ENCODE data around the gene ADTRP.

GRCh38 chr6:11762794-11763459, 15.7 kb downstream of the ADTRP start:
- TF ChIP-seq CTCF (IDR thresholded peaks at IDR 0.05 in 2 of 3, conservative IDR thresholded peaks at IDR 0.05 in 1 of 3; ENCODE audit: borderline replicate concordance in 1 of 3, insufficient read depth in 1 of 3, low read depth in 2 of 3, low read length in 2 of 3) (no peak), CEBPB (IDR thresholded peaks at IDR 0.05; ENCODE audit: low read depth) (no peak), JUND (IDR thresholded peaks at IDR 0.05) (no peak), EZH2 (IDR thresholded peaks at IDR 0.05) (no peak), REST (IDR thresholded peaks at IDR 0.05; ENCODE audit: low read depth) (no peak), POLR2A (IDR thresholded peaks at IDR 0.05; ENCODE audit: borderline replicate concordance, extremely low read depth, insufficient read depth, insufficient read length) (no peak), SIN3A (IDR thresholded peaks at IDR 0.05; ENCODE audit: low read depth) (no peak), EGR1 (IDR thresholded peaks at IDR 0.05; ENCODE audit: low read depth) (no peak)

Data from HCT116 (cell line).